Transverse colon (tissue), 4 donors: ENCODE measurements around the gene FRS3.
A peak's percentile ranks its signal among the peaks of the same experiment; 100 is the strongest.

Source experiments
- EP300 ChIP-seq: sonication (generic); formaldehyde crosslinking; IDR thresholded peaks from one replicate; pipeline ENCODE4 v1.6.1; 2017; ENCODE audit warnings: antibody characterized with exemption, low read depth
- POLR2A ChIP-seq: fragments of 450-650 bp; IDR thresholded peaks from one replicate; pipeline ENCODE4 v1.6.1; 2016; ENCODE audit warnings: antibody characterized with exemption, mild to moderate bottlenecking, moderate library complexity
- POLR2AphosphoS5 ChIP-seq, 3 donors: sonication (generic); formaldehyde crosslinking; IDR thresholded peaks; one replicate each; pipeline ENCODE4 v1.6.1; 2016; ENCODE audit warnings: antibody characterized with exemption in 3 of 3
- TF ChIP-seq, protein P1 (sequence below), 5 experiments: fragments of 200-600 bp in 3 of 5; fragments of 450-650 bp in 2 of 5; sonication (generic) in 3 of 5; IDR thresholded peaks; 1 replicate in 2 of 5; 2 replicates in 3 of 5; pipeline ENCODE4 v1.5.1; 2016 to 2017; ENCODE audit warnings: antibody characterized with exemption in 5 of 5, inconsistent platforms in 3 of 5, mild to moderate bottlenecking in 2 of 5, moderate library complexity in 1 of 5

DNA sequence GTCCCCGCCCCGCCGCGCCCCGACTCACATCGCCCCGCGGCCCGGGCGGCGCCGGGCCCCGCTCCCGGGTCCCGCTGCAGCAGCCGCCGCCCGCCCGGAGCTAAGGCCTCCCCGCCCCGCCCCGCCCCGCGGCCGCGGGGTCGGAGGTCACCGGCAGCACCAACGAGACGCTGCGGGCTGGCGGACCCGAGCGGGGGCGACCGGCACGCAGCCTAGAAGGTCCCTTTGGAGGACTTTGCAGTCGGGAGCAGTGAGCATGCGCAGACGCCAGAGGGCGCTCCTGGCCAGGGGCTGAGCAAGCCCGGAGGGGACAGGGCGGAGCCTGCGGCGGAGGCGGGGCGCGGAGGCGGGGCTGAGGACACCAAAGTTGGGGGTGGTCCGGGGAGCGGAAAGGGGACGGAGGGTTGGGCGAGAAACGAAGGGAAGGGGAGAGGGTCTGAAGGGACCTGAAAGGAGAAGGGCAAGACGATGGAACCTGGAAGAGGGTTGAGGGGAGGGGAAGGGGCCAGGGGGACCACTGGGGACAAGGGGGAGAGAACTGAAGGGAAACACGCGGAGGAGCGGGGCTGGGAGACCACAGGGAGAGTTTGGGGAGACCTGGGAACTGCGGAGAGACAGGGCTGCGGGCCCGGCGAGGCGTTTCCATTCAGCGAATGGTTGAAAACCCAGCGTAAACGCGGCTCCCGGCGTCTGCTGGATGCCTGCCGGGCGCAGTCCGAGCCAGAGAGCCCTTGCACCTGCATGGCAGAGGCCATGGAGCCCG, at the start of gene FRS3:
- TF ChIP-seq POLR2AphosphoS5 (IDR thresholded peaks at IDR 0.05), result peak in 2 of 3 donors; percentile 45 to 69
- no peak for TF ChIP-seq POLR2A
- TF ChIP-seq, protein P1, sequence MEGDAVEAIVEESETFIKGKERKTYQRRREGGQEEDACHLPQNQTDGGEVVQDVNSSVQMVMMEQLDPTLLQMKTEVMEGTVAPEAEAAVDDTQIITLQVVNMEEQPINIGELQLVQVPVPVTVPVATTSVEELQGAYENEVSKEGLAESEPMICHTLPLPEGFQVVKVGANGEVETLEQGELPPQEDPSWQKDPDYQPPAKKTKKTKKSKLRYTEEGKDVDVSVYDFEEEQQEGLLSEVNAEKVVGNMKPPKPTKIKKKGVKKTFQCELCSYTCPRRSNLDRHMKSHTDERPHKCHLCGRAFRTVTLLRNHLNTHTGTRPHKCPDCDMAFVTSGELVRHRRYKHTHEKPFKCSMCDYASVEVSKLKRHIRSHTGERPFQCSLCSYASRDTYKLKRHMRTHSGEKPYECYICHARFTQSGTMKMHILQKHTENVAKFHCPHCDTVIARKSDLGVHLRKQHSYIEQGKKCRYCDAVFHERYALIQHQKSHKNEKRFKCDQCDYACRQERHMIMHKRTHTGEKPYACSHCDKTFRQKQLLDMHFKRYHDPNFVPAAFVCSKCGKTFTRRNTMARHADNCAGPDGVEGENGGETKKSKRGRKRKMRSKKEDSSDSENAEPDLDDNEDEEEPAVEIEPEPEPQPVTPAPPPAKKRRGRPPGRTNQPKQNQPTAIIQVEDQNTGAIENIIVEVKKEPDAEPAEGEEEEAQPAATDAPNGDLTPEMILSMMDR (IDR thresholded peaks at IDR 0.05), result peak; percentile 83 to 97 (median 88)
- no peak for TF ChIP-seq EP300
